ENCODE measurements around the gene SORBS2.

DNA sequence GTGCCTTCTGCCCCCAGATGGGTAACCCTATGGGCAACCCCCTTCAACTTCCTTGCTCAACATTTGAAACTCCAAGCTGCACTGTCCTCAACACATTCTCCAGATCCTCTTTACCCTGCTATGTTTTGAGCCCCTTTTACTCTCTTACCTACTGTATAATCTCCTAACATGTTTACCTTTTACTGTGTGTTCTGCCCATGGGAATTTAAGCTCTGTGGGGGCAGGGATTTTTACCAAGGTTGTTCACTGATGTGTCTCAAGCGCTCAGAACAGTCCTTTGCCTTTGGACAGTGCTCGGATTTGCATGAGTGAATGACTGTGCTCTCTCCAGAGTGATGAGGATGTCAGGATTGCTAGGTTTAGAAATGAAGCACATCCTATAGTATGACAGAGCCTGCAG lies 53.2 kb downstream of the SORBS2 start:
- TF ChIP-seq POLR2A (IDR thresholded peaks at IDR 0.05) = no peak
- TF ChIP-seq, protein P1, sequence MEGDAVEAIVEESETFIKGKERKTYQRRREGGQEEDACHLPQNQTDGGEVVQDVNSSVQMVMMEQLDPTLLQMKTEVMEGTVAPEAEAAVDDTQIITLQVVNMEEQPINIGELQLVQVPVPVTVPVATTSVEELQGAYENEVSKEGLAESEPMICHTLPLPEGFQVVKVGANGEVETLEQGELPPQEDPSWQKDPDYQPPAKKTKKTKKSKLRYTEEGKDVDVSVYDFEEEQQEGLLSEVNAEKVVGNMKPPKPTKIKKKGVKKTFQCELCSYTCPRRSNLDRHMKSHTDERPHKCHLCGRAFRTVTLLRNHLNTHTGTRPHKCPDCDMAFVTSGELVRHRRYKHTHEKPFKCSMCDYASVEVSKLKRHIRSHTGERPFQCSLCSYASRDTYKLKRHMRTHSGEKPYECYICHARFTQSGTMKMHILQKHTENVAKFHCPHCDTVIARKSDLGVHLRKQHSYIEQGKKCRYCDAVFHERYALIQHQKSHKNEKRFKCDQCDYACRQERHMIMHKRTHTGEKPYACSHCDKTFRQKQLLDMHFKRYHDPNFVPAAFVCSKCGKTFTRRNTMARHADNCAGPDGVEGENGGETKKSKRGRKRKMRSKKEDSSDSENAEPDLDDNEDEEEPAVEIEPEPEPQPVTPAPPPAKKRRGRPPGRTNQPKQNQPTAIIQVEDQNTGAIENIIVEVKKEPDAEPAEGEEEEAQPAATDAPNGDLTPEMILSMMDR (IDR thresholded peaks at IDR 0.05) = no peak
